ENCODE data around the gene NT5C3B.

- TF ChIP-seq, protein P1, sequence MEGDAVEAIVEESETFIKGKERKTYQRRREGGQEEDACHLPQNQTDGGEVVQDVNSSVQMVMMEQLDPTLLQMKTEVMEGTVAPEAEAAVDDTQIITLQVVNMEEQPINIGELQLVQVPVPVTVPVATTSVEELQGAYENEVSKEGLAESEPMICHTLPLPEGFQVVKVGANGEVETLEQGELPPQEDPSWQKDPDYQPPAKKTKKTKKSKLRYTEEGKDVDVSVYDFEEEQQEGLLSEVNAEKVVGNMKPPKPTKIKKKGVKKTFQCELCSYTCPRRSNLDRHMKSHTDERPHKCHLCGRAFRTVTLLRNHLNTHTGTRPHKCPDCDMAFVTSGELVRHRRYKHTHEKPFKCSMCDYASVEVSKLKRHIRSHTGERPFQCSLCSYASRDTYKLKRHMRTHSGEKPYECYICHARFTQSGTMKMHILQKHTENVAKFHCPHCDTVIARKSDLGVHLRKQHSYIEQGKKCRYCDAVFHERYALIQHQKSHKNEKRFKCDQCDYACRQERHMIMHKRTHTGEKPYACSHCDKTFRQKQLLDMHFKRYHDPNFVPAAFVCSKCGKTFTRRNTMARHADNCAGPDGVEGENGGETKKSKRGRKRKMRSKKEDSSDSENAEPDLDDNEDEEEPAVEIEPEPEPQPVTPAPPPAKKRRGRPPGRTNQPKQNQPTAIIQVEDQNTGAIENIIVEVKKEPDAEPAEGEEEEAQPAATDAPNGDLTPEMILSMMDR (IDR thresholded peaks at IDR 0.05; ENCODE audit: poor library complexity, severe bottlenecking) = no peak
- no peak for TF ChIP-seq POLR2AphosphoS5 (IDR thresholded peaks at IDR 0.05)
- no peak for TF ChIP-seq RAD21 (conservative IDR thresholded peaks at IDR 0.05)
- TF ChIP-seq, protein P2, sequence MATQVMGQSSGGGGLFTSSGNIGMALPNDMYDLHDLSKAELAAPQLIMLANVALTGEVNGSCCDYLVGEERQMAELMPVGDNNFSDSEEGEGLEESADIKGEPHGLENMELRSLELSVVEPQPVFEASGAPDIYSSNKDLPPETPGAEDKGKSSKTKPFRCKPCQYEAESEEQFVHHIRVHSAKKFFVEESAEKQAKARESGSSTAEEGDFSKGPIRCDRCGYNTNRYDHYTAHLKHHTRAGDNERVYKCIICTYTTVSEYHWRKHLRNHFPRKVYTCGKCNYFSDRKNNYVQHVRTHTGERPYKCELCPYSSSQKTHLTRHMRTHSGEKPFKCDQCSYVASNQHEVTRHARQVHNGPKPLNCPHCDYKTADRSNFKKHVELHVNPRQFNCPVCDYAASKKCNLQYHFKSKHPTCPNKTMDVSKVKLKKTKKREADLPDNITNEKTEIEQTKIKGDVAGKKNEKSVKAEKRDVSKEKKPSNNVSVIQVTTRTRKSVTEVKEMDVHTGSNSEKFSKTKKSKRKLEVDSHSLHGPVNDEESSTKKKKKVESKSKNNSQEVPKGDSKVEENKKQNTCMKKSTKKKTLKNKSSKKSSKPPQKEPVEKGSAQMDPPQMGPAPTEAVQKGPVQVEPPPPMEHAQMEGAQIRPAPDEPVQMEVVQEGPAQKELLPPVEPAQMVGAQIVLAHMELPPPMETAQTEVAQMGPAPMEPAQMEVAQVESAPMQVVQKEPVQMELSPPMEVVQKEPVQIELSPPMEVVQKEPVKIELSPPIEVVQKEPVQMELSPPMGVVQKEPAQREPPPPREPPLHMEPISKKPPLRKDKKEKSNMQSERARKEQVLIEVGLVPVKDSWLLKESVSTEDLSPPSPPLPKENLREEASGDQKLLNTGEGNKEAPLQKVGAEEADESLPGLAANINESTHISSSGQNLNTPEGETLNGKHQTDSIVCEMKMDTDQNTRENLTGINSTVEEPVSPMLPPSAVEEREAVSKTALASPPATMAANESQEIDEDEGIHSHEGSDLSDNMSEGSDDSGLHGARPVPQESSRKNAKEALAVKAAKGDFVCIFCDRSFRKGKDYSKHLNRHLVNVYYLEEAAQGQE (IDR thresholded peaks at IDR 0.05; ENCODE audit: borderline replicate concordance) = no peak
- TF ChIP-seq EZH2 (IDR thresholded peaks at IDR 0.05; ENCODE audit: borderline replicate concordance, insufficient read depth, low read length, poor library complexity, severe bottlenecking) = no peak
- no peak for TF ChIP-seq TAF1 (IDR thresholded peaks at IDR 0.05; ENCODE audit: low read depth)
- TF ChIP-seq EP300 (conservative IDR thresholded peaks at IDR 0.05; ENCODE audit: poor library complexity, severe bottlenecking) = no peak
- no peak for TF ChIP-seq MXI1 (conservative IDR thresholded peaks at IDR 0.05; ENCODE audit: poor library complexity, severe bottlenecking)
- no peak for TF ChIP-seq SMC3 (conservative IDR thresholded peaks at IDR 0.05; ENCODE audit: poor library complexity)
These were observed 12.9 kb downstream of the NT5C3B start for GRCh38 chr17:41823141-41823524.

Data from neural cell (in vitro differentiated cells).